Keratinocyte (primary cell): ENCODE results near the gene CCNY.

Experiments used
- CTCF ChIP-seq, 3 experiments: IDR thresholded peaks in 1 of 3; conservative IDR thresholded peaks in 1 of 3; optimal IDR thresholded peaks in 1 of 3; 2 replicates in 2 of 3; 3 replicates in 1 of 3; pipeline versions ENCODE3 to v1.5.1; 2011; ENCODE audit warnings: low read length in 3 of 3, mild to moderate bottlenecking in 3 of 3, moderate library complexity in 2 of 3, control low read depth in 1 of 3, inconsistent platforms in 1 of 3; ENCODE audit not compliant: insufficient read depth in 2 of 3; ENCODE audit errors: extremely low read depth in 1 of 3
- EZH2 ChIP-seq: IDR thresholded peaks from one replicate; pipeline ENCODE4 v1.6.1; 2012; ENCODE audit warnings: inconsistent platforms, mild to moderate bottlenecking, low read length, moderate library complexity

- TF ChIP-seq CTCF (optimal IDR thresholded peaks at IDR 0.05 in 1 of 3, IDR thresholded peaks at IDR 0.05 in 1 of 3, conservative IDR thresholded peaks at IDR 0.05 in 1 of 3; ENCODE audit: extremely low read depth in 1 of 3, insufficient read depth in 2 of 3, low read length in 3 of 3) (no peak), EZH2 (no peak)
Measured at GRCh38 chr10:35579116-35579515, 242.8 kb downstream of the CCNY start.
